PC-9 (cell line): ENCODE measurements around the gene MAMSTR. TPM values are rescaled to one million over a fixed set of nuclear protein-coding genes. Genes with fewer than 3 reads are reported as not detected.

Experiments used
- BruUV-seq: library from RNA; stranded (reverse); fragments of 400-500 nt; replicated peaks from 2 replicates; lab custom pipeline; 2021; lab: Mats Ljungman, UMichigan
- CTCF ChIA-PET: fragments of 300-600 bp; sonication (Branson Sonifier 250); formaldehyde crosslinking; loops from one replicate; lab custom pipeline; 2022; ENCODE audit warnings: antibody characterized with exemption; lab: Charles Lee
- POLR2A ChIA-PET: fragments of 300-600 bp; sonication (Branson Sonifier 250); formaldehyde crosslinking; loops from one replicate; lab custom pipeline; 2022; ENCODE audit warnings: antibody characterized with exemption; ENCODE audit not compliant: unreplicated experiment; lab: Charles Lee
- DNase-seq, 2 experiments: peaks; one replicate each; pipeline versions ENCODE4 v3.0.0 to v3.0.0-alpha.2; 2015 to 2022; ENCODE audit warnings: mixed read lengths in 1 of 2
- H2AFZ ChIP-seq: fragments of 200-600 bp; sonication (generic); 2 replicates; pipeline ENCODE4 v1.8.1; 2017; ENCODE audit warnings: antibody characterized with exemption
- H3F3A ChIP-seq: fragments of 200-600 bp; sonication (generic); 2 replicates; pipeline ENCODE4 v1.8.1; 2017; ENCODE audit warnings: antibody characterized with exemption, mild to moderate bottlenecking, low read depth; ENCODE audit not compliant: insufficient read depth
- H3K27ac ChIP-seq: fragments of 200-600 bp; sonication (generic); 2 replicates; pipeline ENCODE4 v1.6.1; 2016; ENCODE audit warnings: mixed run types
- H3K27me3 ChIP-seq: fragments of 200-600 bp; sonication (generic); 2 replicates; pipeline ENCODE4 v1.6.1; 2016; ENCODE audit warnings: low read depth, mixed run types; ENCODE audit not compliant: insufficient read depth
- H3K36me3 ChIP-seq: fragments of 200-600 bp; sonication (generic); 2 replicates; pipeline ENCODE4 v1.6.1; 2016; ENCODE audit warnings: low read depth, mixed run types
- H3K4me1 ChIP-seq: fragments of 200-600 bp; sonication (generic); replicated peaks from 2 replicates; pipeline ENCODE4 v1.6.1; 2016; ENCODE audit warnings: mixed run types; ENCODE audit not compliant: insufficient read depth
- H3K4me2 ChIP-seq: fragments of 200-600 bp; sonication (generic); 2 replicates; pipeline ENCODE4 v1.6.1; 2017; ENCODE audit warnings: mixed run types
- H3K4me3 ChIP-seq: fragments of 200-600 bp; sonication (generic); 2 replicates; pipeline ENCODE4 v1.6.1; 2016; ENCODE audit warnings: mixed run types
- H3K79me2 ChIP-seq: fragments of 200-600 bp; sonication (generic); 2 replicates; pipeline ENCODE4 v1.6.1; 2017; ENCODE audit warnings: low read depth, mixed run types
- H3K9me2 ChIP-seq: fragments of 200-600 bp; sonication (generic); 2 replicates; pipeline ENCODE4 v1.8.1; 2017; ENCODE audit warnings: mild to moderate bottlenecking; ENCODE audit not compliant: insufficient read depth
- H3K9me3 ChIP-seq: fragments of 200-600 bp; sonication (generic); 2 replicates; pipeline ENCODE4 v1.8.1; 2016; ENCODE audit warnings: low read depth; ENCODE audit not compliant: insufficient read depth
- H4K20me1 ChIP-seq: fragments of 200-600 bp; sonication (generic); 2 replicates; pipeline ENCODE4 v1.8.1; 2017; ENCODE audit not compliant: insufficient read depth
- CTCF ChIP-seq: fragments of 200-600 bp; sonication (generic); conservative IDR thresholded peaks from 2 replicates; pipeline ENCODE4 v1.6.1; 2017; ENCODE audit warnings: mixed run types, antibody characterized with exemption, mild to moderate bottlenecking, moderate library complexity
- EZH2 ChIP-seq: fragments of 200-600 bp; sonication (generic); IDR thresholded peaks from 2 replicates; pipeline ENCODE4 v1.8.0; 2017; ENCODE audit warnings: antibody characterized with exemption, low read depth
- intact Hi-C: fragments of 100-400 bp; cut with micrococcal nuclease; formaldehyde crosslinking; loops from one replicate; pipeline ENCODE4 v1.10.0; 2022; ENCODE audit not compliant: unreplicated experiment
- total RNA-seq: library from RNA; stranded (reverse); gene quantifications from 2 replicates; pipeline ENCODE4 v1.2.3, GENCODE V29; 2021

MAMSTR gene
- total RNA-seq, 1 experiment from 2014 or later, result 2.6 TPM

- Histone ChIP-seq H3K9me3 (no peaks in the 10 kb centered on the region), H3K9me2 (no peaks in the 10 kb centered on the region), H3K79me2 (no peaks in the 10 kb centered on the region), H3F3A (peaks cover 13% of the 10 kb centered on the region), H3K27ac (no peak overlapping the region), H2AFZ (no peak overlapping the region), H4K20me1 (no peaks in the 10 kb centered on the region), H3K4me3 (no peak overlapping the region), H3K27me3 (no peaks in the 10 kb centered on the region), H3K4me2 (peak overlapping the region; percentile 26), H3K4me1 (no peaks in the 10 kb centered on the region), H3K36me3 (no peaks in the 10 kb centered on the region)
- TF ChIP-seq CTCF (no peak), EZH2 (no peak)
- DNase-seq, result peak; percentile 37 to 51
- intact Hi-C loops, result no loop called here
- TSS peak; percentile 41 for BruUV-seq
- ChIA-PET POLR2A (interaction anchor here (0.5 to 1.1 kb wide), 8 partner anchors 9 to 268 kb away, joined by 3 to 11 read pairs (median 3); no protein-coding TSS in a partner anchor), CTCF (interaction anchor here (0.5 kb wide), 1 partner anchor 11 kb away, joined by 5 read pairs; no protein-coding TSS in a partner anchor)
Measured at GRCh38 chr19:48724796-48725753, 5.5 kb upstream of the MAMSTR start.

- intact Hi-C loops, result no loop called here
- no peak overlapping the region for H3K4me2 ChIP-seq
- no peaks in the 10 kb centered on the region for H3K4me1 ChIP-seq
- TF ChIP-seq CTCF, result no peak
- TF ChIP-seq EZH2, result no peak
- no peak for DNase-seq
- H3K4me3 ChIP-seq, result no peak overlapping the region
- no peaks in the 10 kb centered on the region for H3K36me3 ChIP-seq
- no peaks in the 10 kb centered on the region for H3K79me2 ChIP-seq
- POLR2A ChIA-PET, result no interaction called here
- CTCF ChIA-PET, result interaction anchor here (0.6 kb wide), 1 partner anchor 165 kb away, joined by 3 read pairs; no protein-coding TSS in a partner anchor
- no peak overlapping the region for H2AFZ ChIP-seq
- no peaks in the 10 kb centered on the region for H4K20me1 ChIP-seq
- no peaks in the 10 kb centered on the region for H3K9me2 ChIP-seq
- H3K27ac ChIP-seq, result no peak overlapping the region
- H3K27me3 ChIP-seq, result no peaks in the 10 kb centered on the region
- no TSS peak for BruUV-seq
- H3K9me3 ChIP-seq, result no peaks in the 10 kb centered on the region
- H3F3A ChIP-seq, result peaks cover 13% of the 10 kb centered on the region
Measured at GRCh38 chr19:48722196-48722708, 2.7 kb upstream of the MAMSTR start.

- no TSS peak for BruUV-seq
- ChIA-PET POLR2A (interaction anchor here (0.6 to 0.8 kb wide), 5 partner anchors 18 to 1283 kb away, joined by 3 read pairs; no protein-coding TSS in a partner anchor), CTCF (no interaction called here)
- Histone ChIP-seq H3K9me2 (no peaks in the 10 kb centered on the region), H2AFZ (peak overlapping the region; percentile 79), H3K79me2 (no peaks in the 10 kb centered on the region), H3K9me3 (no peaks in the 10 kb centered on the region), H3F3A (peaks cover 8% of the 10 kb centered on the region), H3K27me3 (no peaks in the 10 kb centered on the region), H3K27ac (no peak overlapping the region), H3K36me3 (no peaks in the 10 kb centered on the region), H3K4me3 (peak overlapping the region; percentile 69), H3K4me2 (peak overlapping the region; percentile 68), H3K4me1 (0 out of 2 replicates have a peak, but pooled peaks cover 1% of the 10 kb centered on the region), H4K20me1 (no peaks in the 10 kb centered on the region)
- intact Hi-C loops, result no loop called here
- peak; percentile 96 to 98 for DNase-seq
- TF ChIP-seq CTCF (no peak), EZH2 (no peak)
Measured at GRCh38 chr19:48720613-48721296, 1.2 kb upstream of the MAMSTR start.
